T-helper 2 cell treated with Interferon-gamma antibody and Interleukin-4, amounts not matched to agents 100 ng/mL and 5 ng/mL, for 36 hours (primary cell): ENCODE measurements around the gene EXOC4. TPM values are rescaled to one million over a fixed set of nuclear protein-coding genes. Genes with fewer than 3 reads are reported as not detected.
"Not testable (repeated sequence)": the region's sequence is repeated elsewhere in the genome, so short reads cannot be mapped to it uniquely, and the experiment has no call there.

Source experiments
- intact Hi-C: fragments of 100-400 bp; cut with micrococcal nuclease; formaldehyde crosslinking; loops from one replicate; pipeline ENCODE4 v1.15.1; 2023
- total RNA-seq: library from RNA; stranded (reverse); gene quantifications from 2 replicates; pipeline ENCODE4 v1.2.3, GENCODE V29; 2022

Gene EXOC4
- total RNA-seq, 1 donor from 2014 or later = 74.2 TPM

- intact Hi-C loops = no loop called here
Measured at GRCh38 chr7:133275008-133275407, 22.1 kb downstream of the EXOC4 start.

GRCh38 chr7:133275446-133276095 is 22.7 kb downstream of the EXOC4 start:
- intact Hi-C loops = no loop called here

DNA sequence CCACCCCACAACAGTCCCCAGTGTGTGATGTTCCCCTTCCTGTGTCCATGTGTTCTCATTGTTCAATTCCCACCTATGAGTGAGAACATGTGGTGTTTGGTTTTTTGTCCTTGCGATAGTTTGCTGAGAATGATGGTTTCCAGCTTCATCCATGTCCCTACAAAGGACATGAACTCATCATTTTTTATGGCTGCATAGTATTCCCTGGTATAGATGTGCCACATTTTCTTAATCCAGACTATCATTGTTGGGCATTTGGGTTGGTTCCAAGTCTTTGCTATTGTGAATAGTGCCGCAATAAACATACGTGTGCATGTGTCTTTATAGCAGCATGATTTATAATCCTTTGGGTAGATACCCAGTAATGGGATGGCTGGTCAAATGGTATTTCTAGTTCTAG is 26.1 kb downstream of the EXOC4 start:
- intact Hi-C loops = not testable (repeated sequence)

- intact Hi-C loops = no loop called here
Measured at GRCh38 chr7:133282094-133282493, 29.2 kb downstream of the EXOC4 start.

DNA sequence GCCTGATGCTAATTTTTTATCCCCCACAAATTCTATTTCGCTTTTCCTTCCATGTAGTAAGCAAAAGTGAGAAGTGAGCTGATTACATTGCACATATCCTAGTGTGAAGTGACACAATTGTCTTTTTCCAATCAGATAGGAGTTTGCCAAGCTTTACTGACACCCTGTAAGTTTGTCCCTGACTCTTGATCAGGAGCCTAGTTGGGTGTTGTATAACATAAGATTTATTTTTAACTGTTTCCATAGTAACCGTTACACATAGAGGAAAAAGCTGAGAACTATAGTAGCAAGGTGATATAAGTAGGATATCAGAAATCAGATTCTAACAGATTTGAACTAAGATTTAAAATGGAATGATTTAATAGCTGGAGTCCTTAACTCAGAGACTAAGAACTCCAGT is 31.2 kb downstream of the EXOC4 start:
- intact Hi-C loops = no loop called here

DNA sequence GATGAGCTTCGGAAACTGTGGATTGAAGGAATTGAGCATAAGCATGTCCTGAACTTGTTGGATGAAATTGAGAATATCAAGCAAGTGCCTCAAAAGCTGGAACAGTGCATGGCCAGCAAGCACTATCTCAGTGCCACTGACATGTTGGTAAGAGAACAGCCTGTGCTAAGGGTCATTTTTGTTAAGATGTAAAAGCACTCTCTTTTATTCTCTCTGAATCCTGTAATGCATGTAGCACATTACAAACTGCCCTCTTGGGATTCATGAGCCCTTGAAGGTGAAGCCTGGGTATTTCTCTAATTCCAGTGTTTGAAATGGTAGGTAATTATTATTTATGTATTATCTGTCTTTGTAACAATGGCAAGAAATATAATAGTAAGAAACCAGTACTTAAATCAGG is 36.1 kb downstream of the EXOC4 start:
- intact Hi-C loops = no loop called here

DNA sequence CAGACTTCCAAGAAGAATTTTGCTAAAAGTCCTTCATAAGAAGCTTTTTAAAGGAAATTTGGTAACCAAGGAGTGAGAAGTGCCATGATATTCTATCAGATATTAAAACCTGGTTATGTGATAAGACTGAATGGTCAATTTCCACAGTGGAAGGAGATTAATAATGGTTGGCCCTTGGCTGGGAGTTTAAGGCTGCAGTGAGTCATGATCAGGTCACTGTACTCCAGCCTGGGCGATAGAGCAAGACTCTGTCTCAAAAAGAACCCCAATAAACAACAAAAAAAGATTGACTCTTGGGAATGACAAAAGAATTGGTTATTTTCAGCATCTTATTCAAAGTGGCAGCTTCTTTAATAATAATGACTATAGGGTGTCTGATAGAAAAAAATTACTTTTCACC is 37.2 kb downstream of the EXOC4 start:
- intact Hi-C loops = no loop called here

- intact Hi-C loops = no loop called here
Measured at GRCh38 chr7:133290676-133291333, 37.9 kb downstream of the EXOC4 start.

DNA sequence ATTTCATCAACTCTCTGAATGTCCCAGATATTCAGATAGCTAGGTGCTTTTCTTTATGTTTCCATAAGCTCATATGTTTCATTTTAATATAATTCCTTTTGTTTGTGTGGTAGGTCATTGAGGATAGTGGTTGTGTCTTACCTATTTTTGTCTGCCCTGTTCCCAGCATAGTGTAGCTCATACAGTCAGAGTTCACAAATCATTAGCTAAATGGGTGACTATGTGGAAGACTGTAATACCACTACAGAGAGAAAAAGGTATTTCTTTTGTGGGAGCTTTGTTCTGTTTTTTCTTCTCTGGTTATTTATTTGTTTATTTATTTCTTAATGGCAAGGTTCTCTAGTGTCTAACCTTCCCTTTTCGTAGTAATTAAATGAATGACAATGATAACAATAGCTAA is 39.8 kb downstream of the EXOC4 start:
- intact Hi-C loops = no loop called here

GRCh38 chr7:133293384-133294160 is 40.7 kb downstream of the EXOC4 start:
- intact Hi-C loops = no loop called here

DNA sequence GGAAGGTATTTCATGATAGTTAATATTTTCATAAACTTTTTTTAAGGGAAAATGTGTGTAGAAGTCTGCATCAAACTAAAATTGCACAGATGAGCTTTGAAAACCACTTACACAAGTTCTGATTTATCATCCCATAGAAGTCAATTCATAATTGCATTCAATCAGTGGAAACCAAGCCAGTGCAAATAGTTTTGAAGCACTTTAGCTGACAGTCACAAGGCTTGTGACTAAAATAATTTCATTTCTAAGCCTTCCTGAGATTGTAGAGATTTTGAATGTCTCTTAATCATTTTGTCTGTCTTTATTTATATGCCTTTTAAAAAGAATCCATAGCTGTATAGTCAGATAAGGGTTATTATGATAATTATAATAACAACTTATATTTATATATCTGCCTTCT is 41.4 kb downstream of the EXOC4 start:
- intact Hi-C loops = no loop called here

DNA sequence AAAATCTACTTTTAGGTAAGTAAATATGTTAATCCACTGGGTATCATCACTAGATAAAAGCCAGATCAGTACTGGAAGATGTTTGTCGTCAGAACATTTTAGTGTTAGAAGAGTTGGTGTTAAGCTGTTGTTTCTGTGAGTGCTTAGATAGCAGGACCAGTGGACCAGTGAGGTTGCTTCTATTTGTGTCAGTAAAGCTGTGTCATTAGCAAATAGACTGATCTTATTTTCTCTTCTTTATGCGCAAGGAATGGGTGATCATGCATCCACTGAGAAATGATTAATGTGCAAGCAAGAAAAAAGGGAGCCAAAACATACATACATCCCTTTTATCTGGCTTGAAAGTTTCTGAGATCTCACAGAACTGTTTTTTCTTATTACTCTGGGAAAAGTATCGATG is 42.6 kb downstream of the EXOC4 start:
- intact Hi-C loops = no loop called here

GRCh38 chr7:133297093-133297492 is 44.2 kb downstream of the EXOC4 start:
- intact Hi-C loops = no loop called here

GRCh38 chr7:133298080-133298479 is 45.2 kb downstream of the EXOC4 start:
- intact Hi-C loops = no loop called here

GRCh38 chr7:133299676-133300075 is 46.8 kb downstream of the EXOC4 start:
- intact Hi-C loops = no loop called here

GRCh38 chr7:133300088-133300487 is 47.2 kb downstream of the EXOC4 start:
- intact Hi-C loops = no loop called here

- intact Hi-C loops = no loop called here
Measured at GRCh38 chr7:133300811-133301210, 47.9 kb downstream of the EXOC4 start.

GRCh38 chr7:133301444-133301843 is 48.6 kb downstream of the EXOC4 start:
- intact Hi-C loops = no loop called here

- intact Hi-C loops = no loop called here
Measured at GRCh38 chr7:133303372-133303771, 50.5 kb downstream of the EXOC4 start.

DNA sequence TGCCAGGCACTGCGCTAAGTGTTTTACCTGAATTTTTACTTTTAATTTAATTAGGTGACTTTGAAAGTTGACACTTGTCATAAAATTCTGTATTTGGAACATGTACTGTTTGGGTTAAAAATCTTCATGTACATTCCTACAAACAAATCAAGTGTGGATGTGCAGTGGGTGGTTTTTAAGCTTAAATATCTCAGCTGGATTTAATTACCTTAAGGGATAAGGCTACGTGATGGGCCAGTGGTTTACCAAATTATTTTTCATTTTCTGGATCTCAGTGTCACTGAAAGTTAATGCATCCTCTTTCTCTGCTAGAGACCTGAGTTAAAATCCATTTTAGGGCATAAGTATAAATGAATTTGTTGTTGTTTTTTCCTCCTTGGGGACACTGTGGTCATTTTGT is 51.1 kb downstream of the EXOC4 start:
- intact Hi-C loops = no loop called here

GRCh38 chr7:133309333-133309732 is 56.5 kb downstream of the EXOC4 start:
- intact Hi-C loops = no loop called here

DNA sequence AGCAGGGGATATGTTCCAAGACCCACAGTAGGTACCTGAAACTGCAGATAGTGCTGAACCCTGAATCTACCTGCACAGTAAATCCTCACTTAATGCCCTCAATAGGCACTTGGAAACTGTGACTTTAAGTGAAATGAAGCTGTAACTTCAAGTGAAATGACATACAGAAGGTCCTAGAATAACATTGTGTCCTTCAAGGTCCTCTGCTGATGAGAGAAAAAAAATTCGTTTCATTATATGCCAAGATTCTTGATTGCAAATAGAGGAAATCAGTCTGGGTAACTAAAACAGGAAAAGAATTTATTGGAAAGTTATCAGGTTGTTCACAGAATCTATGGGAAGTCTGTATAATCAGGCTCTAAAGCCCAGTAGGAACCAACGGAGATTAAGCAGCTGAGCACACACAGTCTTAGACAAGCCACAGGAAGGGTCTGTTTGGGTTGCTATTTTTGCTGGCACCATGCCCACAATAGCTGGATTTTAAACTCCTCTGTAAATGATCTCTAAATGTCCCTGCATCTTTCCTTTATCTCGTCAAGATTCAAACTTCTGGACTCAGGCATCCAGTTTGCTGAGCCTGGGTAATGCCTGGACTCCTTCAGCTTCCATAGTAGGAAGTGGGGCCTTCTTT is 57.5 kb downstream of the EXOC4 start:
- intact Hi-C loops = no loop called here
